HepG2 (cell line): ENCODE data around the gene TMEM270. TPM values are rescaled to one million over a fixed set of nuclear protein-coding genes. Genes with fewer than 3 reads are reported as not detected.

Experiments used
- ATF7 ChIP-seq, 2 experiments: fragments of 450-650 bp in 1 of 2; sonication (generic) in 1 of 2; formaldehyde crosslinking in 1 of 2; IDR thresholded peaks; 2 replicates each; pipeline versions ENCODE4 v1.4.0 to v1.6.1; 2016 to 2020; ENCODE audit warnings: antibody characterized with exemption in 1 of 2, mild to moderate bottlenecking in 1 of 2, missing genetic modification reagents in 1 of 2
- ATM ChIP-seq: fragments of 450-650 bp; IDR thresholded peaks from 2 replicates; pipeline ENCODE4 v1.7.1; 2017; ENCODE audit warnings: mild to moderate bottlenecking, borderline replicate concordance
- GABPA ChIP-seq, 2 experiments: IDR thresholded peaks; 2 replicates each; pipeline ENCODE4 v1.6.1; 2011 to 2016; ENCODE audit warnings: low read depth in 2 of 2, low read length in 1 of 2, missing biosample characterization in 1 of 2, missing genetic modification characterization in 1 of 2
- MTF2 ChIP-seq: sonication (generic); formaldehyde crosslinking; IDR thresholded peaks from 2 replicates; pipeline ENCODE4 v1.5.0; 2020; ENCODE audit warnings: missing genetic modification reagents, borderline replicate concordance
- MXI1 ChIP-seq: IDR thresholded peaks from 3 replicates; pipeline ENCODE4 v1.6.1; 2012; ENCODE audit warnings: low read depth, low read length, inconsistent platforms, borderline replicate concordance
- NCOA1 ChIP-seq: sonication (generic); formaldehyde crosslinking; IDR thresholded peaks from 2 replicates; pipeline ENCODE4 v1.9.0; 2021; ENCODE audit warnings: missing genetic modification reagents
- REPIN1 ChIP-seq: sonication (generic); formaldehyde crosslinking; IDR thresholded peaks from 2 replicates; pipeline ENCODE4 v1.8.0; 2022; ENCODE audit warnings: missing genetic modification reagents, low read depth, mild to moderate bottlenecking, borderline replicate concordance
- SRSF1 ChIP-seq: fragments of 200-400 bp; formaldehyde crosslinking; optimal IDR thresholded peaks from 2 replicates; pipeline ENCODE3; 2017; ENCODE audit warnings: mild to moderate bottlenecking, low read depth, low read length, moderate library complexity
- TEAD3 ChIP-seq: optimal IDR thresholded peaks from 2 replicates; pipeline ENCODE3; 2016; ENCODE audit warnings: borderline replicate concordance
- ZBTB1 ChIP-seq: sonication (generic); formaldehyde crosslinking; IDR thresholded peaks from 2 replicates; pipeline ENCODE4 v1.4.0; 2020; ENCODE audit warnings: missing genetic modification reagents, borderline replicate concordance
- ZFP36L2 ChIP-seq: sonication (generic); formaldehyde crosslinking; IDR thresholded peaks from 2 replicates; pipeline ENCODE4 v1.4.0; 2020; ENCODE audit warnings: missing genetic modification reagents
- ZNF678 ChIP-seq: sonication (generic); formaldehyde crosslinking; IDR thresholded peaks from 2 replicates; pipeline ENCODE4 v1.4.0; 2020; ENCODE audit warnings: mild to moderate bottlenecking, missing genetic modification reagents
- ZNF879 ChIP-seq: sonication (generic); formaldehyde crosslinking; IDR thresholded peaks from 2 replicates; pipeline ENCODE4 v1.8.1; 2023; ENCODE audit warnings: missing genetic modification reagents
- polyA plus RNA-seq, 8 experiments: library from polyadenylated mRNA; depleted of rRNA in 3 of 8; stranded (reverse) in 7 of 8; unstranded in 1 of 8; fragments of >200 nt; fragmentation: Illumina TruSeq in 4 of 8; extraction: Trizol in 4 of 8; gene quantifications; 2 replicates each; pipeline versions ENCODE4 v1.2.1 to v1.2.3, GENCODE V29; 2011 to 2016; ENCODE audit warnings: low read depth in 4 of 8, missing spikeins in 1 of 8, mixed read lengths in 1 of 8; ENCODE audit not compliant: insufficient read depth in 1 of 8
- total RNA-seq, 5 experiments: library from RNA; depleted of rRNA; stranded (reverse); fragments of >200 nt; fragmentation: Illumina TruSeq; extraction: Trizol; gene quantifications; 2 replicates each; pipeline ENCODE4 v1.2.3, GENCODE V29; 2016; ENCODE audit warnings: low read depth in 1 of 5
- TF ChIP-seq, protein P1 (sequence below): sonication (generic); formaldehyde crosslinking; IDR thresholded peaks from 2 replicates; pipeline ENCODE4 v1.4.0; 2020; ENCODE audit warnings: missing genetic modification reagents
- TF ChIP-seq, protein P2 (sequence below): IDR thresholded peaks from 2 replicates; pipeline ENCODE4 v1.6.1; 2016; ENCODE audit warnings: missing biosample characterization, missing genetic modification reagents, low read depth
- TF ChIP-seq, protein P3 (sequence below), 2 experiments: sonication (generic) in 1 of 2; formaldehyde crosslinking in 1 of 2; IDR thresholded peaks; 2 replicates each; pipeline versions ENCODE4 v1.4.0 to v1.6.1; 2016 to 2020; ENCODE audit warnings: borderline replicate concordance in 1 of 2, low read depth in 1 of 2, mild to moderate bottlenecking in 1 of 2, missing genetic modification reagents in 1 of 2
- TF ChIP-seq, protein P4 (sequence below): sonication (generic); formaldehyde crosslinking; IDR thresholded peaks from 2 replicates; pipeline ENCODE4 v1.8.0; 2022; ENCODE audit warnings: missing genetic modification reagents, mild to moderate bottlenecking, moderate library complexity, borderline replicate concordance

The TMEM270 gene
- total and polyA plus RNA-seq, 2 of the 13 experiments (the other 11 are each of a cell fraction or from before 2014, with no cell fraction given): not detected

DNA sequence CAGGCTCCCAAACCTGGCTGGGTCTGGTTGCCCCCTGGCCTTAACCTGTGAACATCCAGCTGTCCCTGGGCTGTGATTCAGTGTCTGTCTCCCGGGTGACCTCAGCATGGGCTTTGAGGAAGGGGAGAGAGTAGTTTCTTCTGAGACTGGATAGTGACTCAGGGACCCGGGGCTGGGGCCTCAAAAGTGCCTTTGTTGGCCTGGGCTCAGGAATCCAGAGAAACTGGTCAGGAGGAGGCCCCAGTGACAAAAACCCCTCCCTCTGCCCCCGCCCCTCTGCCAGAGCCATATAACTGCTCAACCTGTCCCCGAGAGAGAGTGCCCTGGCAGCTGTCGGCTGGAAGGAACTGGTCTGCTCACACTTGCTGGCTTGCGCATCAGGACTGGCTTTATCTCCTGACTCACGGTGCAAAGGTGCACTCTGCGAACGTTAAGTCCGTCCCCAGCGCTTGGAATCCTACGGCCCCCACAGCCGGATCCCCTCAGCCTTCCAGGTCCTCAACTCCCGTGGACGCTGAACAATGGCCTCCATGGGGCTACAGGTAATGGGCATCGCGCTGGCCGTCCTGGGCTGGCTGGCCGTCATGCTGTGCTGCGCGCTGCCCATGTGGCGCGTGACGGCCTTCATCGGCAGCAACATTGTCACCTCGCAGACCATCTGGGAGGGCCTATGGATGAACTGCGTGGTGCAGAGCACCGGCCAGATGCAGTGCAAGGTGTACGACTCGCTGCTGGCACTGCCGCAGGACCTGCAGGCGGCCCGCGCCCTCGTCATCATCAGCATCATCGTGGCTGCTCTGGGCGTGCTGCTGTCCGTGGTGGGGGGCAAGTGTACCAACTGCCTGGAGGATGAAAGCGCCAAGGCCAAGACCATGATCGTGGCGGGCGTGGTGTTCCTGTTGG is 30.0 kb upstream of the TMEM270 start, which contains the start of gene CLDN4 (continued):
- no peak for TF ChIP-seq GABPA (IDR thresholded peaks at IDR 0.05; ENCODE audit: low read depth, low read length)
- no peak for TF ChIP-seq GABPA (CRISPR knock-in tag; IDR thresholded peaks at IDR 0.05; ENCODE audit: low read depth)
- TF ChIP-seq, protein P1, sequence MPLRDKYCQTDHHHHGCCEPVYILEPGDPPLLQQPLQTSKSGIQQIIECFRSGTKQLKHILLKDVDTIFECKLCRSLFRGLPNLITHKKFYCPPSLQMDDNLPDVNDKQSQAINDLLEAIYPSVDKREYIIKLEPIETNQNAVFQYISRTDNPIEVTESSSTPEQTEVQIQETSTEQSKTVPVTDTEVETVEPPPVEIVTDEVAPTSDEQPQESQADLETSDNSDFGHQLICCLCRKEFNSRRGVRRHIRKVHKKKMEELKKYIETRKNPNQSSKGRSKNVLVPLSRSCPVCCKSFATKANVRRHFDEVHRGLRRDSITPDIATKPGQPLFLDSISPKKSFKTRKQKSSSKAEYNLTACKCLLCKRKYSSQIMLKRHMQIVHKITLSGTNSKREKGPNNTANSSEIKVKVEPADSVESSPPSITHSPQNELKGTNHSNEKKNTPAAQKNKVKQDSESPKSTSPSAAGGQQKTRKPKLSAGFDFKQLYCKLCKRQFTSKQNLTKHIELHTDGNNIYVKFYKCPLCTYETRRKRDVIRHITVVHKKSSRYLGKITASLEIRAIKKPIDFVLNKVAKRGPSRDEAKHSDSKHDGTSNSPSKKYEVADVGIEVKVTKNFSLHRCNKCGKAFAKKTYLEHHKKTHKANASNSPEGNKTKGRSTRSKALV (CRISPR knock-in tag): peak; percentile 73; the same call in 1 of the 2 replicates
- no peak for TF ChIP-seq ATM
- no peak for TF ChIP-seq MXI1
- no peak for TF ChIP-seq ZNF678
- TF ChIP-seq, protein P2, sequence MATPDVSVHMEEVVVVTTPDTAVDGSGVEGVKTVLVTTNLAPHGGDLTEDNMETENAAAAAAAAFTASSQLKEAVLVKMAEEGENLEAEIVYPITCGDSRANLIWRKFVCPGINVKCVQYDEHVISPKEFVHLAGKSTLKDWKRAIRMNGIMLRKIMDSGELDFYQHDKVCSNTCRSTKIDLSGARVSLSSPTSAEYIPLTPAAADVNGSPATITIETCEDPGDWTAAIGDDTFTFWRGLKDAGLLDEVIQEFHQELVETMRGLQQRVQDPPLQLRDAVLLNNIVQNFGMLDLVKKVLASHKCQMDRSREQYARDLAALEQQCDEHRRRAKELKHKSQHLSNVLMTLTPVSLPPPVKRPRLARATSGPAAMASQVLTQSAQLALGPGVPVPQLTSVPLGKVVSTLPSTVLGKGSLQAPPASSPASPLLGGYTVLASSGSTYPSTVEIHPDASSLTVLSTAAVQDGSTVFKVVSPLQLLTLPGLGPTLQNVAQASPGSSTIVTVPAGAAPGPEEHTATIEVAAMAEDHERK (CRISPR knock-in tag): no peak
- 0 out of 2 replicates have a peak, but pooled peaks have one; percentile 12 for TF ChIP-seq REPIN1 (CRISPR knock-in tag)
- TF ChIP-seq TEAD3: peak; percentile 21
- TF ChIP-seq, protein P3, sequence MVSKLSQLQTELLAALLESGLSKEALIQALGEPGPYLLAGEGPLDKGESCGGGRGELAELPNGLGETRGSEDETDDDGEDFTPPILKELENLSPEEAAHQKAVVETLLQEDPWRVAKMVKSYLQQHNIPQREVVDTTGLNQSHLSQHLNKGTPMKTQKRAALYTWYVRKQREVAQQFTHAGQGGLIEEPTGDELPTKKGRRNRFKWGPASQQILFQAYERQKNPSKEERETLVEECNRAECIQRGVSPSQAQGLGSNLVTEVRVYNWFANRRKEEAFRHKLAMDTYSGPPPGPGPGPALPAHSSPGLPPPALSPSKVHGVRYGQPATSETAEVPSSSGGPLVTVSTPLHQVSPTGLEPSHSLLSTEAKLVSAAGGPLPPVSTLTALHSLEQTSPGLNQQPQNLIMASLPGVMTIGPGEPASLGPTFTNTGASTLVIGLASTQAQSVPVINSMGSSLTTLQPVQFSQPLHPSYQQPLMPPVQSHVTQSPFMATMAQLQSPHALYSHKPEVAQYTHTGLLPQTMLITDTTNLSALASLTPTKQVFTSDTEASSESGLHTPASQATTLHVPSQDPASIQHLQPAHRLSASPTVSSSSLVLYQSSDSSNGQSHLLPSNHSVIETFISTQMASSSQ (IDR thresholded peaks at IDR 0.05; ENCODE audit: low read depth): no peak
- TF ChIP-seq, protein P3 (CRISPR knock-in tag; IDR thresholded peaks at IDR 0.05; ENCODE audit: borderline replicate concordance): 0 out of 2 replicates have a peak, but pooled peaks have one; percentile 13
- no peak for TF ChIP-seq MTF2
- TF ChIP-seq SRSF1: no peak
- no peak for TF ChIP-seq ZNF879 (CRISPR knock-in tag)
- no peak for TF ChIP-seq ATF7 (IDR thresholded peaks at IDR 0.05)
- TF ChIP-seq ATF7 (CRISPR knock-in tag; IDR thresholded peaks at IDR 0.05): no peak
- TF ChIP-seq, protein P4, sequence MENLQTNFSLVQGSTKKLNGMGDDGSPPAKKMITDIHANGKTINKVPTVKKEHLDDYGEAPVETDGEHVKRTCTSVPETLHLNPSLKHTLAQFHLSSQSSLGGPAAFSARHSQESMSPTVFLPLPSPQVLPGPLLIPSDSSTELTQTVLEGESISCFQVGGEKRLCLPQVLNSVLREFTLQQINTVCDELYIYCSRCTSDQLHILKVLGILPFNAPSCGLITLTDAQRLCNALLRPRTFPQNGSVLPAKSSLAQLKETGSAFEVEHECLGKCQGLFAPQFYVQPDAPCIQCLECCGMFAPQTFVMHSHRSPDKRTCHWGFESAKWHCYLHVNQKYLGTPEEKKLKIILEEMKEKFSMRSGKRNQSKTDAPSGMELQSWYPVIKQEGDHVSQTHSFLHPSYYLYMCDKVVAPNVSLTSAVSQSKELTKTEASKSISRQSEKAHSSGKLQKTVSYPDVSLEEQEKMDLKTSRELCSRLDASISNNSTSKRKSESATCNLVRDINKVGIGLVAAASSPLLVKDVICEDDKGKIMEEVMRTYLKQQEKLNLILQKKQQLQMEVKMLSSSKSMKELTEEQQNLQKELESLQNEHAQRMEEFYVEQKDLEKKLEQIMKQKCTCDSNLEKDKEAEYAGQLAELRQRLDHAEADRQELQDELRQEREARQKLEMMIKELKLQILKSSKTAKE (CRISPR knock-in tag): no peak
- no peak for TF ChIP-seq ZBTB1
- no peak for TF ChIP-seq NCOA1 (CRISPR knock-in tag)
- no peak for TF ChIP-seq ZFP36L2 (CRISPR knock-in tag)
